Tibial artery (tissue), 4 donors: ENCODE results near the gene PRIMA1.

Source experiments
- DNase-seq, 2 donors: peaks; one replicate each; pipeline ENCODE4 v3.0.0-alpha.2; 2019
- H3K27ac ChIP-seq, 2 donors: fragments of 200-600 bp; sonication (generic) in 1 of 2; 1 replicate in 1 of 2; 2 replicates in 1 of 2; pipeline ENCODE4 v1.5.1; 2018 to 2019; ENCODE audit warnings: mild to moderate bottlenecking in 1 of 2
- H3K27me3 ChIP-seq, 2 donors: fragments of 200-600 bp; sonication (generic) in 1 of 2; one replicate each; pipeline versions ENCODE4 v1.5.1 to v1.6.0; 2016 to 2019
- H3K36me3 ChIP-seq, 3 donors: fragments of 200-600 bp; sonication (generic) in 2 of 3; one replicate each; pipeline ENCODE4 v1.5.1; 2016 to 2019; ENCODE audit warnings: mild to moderate bottlenecking in 2 of 3
- H3K4me1 ChIP-seq, 4 donors: fragments of 200-600 bp; sonication (generic) in 2 of 4; 1 replicate in 3 of 4; 2 replicates in 1 of 4; pipeline ENCODE4 v1.5.1; 2016 to 2019
- H3K4me3 ChIP-seq, 2 donors: fragments of 200-600 bp; sonication (generic) in 1 of 2; 1 replicate in 1 of 2; 2 replicates in 1 of 2; pipeline ENCODE4 v1.5.1; 2018 to 2019; ENCODE audit warnings: mild to moderate bottlenecking in 2 of 2
- H3K9me3 ChIP-seq, 3 donors: fragments of 200-600 bp; sonication (generic) in 1 of 3; one replicate each; pipeline ENCODE4 v1.5.1; 2016 to 2019
- intact Hi-C: fragments of 100-400 bp; cut with DNase I; formaldehyde crosslinking; loops from one replicate; pipeline ENCODE4 v1.15.0; 2023; ENCODE audit warnings: low total_unique reads
- TF ChIP-seq, protein P1 (sequence below), 2 experiments: fragments of 200-600 bp in 1 of 2; fragments of 450-650 bp in 1 of 2; IDR thresholded peaks; one replicate each; pipeline ENCODE4 v1.5.1; 2017 to 2019; ENCODE audit warnings: antibody characterized with exemption in 2 of 2, mild to moderate bottlenecking in 1 of 2, moderate library complexity in 1 of 2

PRIMA1 gene

GRCh38 chr14:93725993-93726392 is 62.3 kb downstream of the PRIMA1 start:
- Histone ChIP-seq H3K27me3 (no peaks in the 10 kb centered on the region), H3K9me3 (no peaks in the 10 kb centered on the region), H3K36me3 (peaks cover 0 to 39% (median 17%) of the 10 kb centered on the region in 3 donors), H3K27ac (no peak overlapping the region), H3K4me3 (no peak overlapping the region), H3K4me1 (no peaks in the 10 kb centered on the region)
- no peak for DNase-seq
- intact Hi-C loops = no loop called here
- TF ChIP-seq, protein P1, sequence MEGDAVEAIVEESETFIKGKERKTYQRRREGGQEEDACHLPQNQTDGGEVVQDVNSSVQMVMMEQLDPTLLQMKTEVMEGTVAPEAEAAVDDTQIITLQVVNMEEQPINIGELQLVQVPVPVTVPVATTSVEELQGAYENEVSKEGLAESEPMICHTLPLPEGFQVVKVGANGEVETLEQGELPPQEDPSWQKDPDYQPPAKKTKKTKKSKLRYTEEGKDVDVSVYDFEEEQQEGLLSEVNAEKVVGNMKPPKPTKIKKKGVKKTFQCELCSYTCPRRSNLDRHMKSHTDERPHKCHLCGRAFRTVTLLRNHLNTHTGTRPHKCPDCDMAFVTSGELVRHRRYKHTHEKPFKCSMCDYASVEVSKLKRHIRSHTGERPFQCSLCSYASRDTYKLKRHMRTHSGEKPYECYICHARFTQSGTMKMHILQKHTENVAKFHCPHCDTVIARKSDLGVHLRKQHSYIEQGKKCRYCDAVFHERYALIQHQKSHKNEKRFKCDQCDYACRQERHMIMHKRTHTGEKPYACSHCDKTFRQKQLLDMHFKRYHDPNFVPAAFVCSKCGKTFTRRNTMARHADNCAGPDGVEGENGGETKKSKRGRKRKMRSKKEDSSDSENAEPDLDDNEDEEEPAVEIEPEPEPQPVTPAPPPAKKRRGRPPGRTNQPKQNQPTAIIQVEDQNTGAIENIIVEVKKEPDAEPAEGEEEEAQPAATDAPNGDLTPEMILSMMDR (IDR thresholded peaks at IDR 0.05) = no peak

DNA sequence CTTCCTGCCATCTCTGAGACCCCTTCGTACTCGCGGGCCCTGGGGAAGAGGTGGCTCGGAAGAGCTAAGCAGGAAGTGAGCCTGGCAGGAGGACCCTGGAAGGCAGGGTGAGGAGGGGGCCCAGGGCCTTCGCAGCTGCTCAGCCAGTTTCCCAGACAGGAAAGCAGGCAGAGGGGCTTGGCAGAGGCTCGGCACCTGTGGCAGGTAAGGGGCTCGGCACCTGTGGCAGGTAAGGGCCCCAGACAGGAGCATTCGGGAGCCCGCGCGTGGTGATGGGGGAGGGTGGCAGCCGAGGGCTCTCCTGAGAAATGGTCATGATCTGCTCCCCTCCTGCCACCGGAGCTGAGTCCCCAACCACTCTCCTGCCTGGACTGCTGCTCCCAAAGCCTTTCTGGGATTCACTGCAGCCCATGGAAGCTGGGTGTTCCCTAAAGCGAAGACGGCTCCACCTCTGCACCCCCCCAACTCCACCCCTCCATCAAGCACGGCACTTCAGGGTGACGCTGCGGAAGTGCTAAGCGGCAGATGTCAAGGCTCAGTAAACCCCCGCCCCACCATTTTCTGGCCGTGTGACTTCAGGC is 63.2 kb downstream of the PRIMA1 start:
- intact Hi-C loops = no loop called here
- no peaks in the 10 kb centered on the region for H3K4me1 ChIP-seq
- H3K4me3 ChIP-seq = no peak overlapping the region
- DNase-seq = peak; percentile 2 to 59
- peaks cover 0 to 44% (median 19%) of the 10 kb centered on the region in 3 donors for H3K36me3 ChIP-seq
- H3K9me3 ChIP-seq = no peaks in the 10 kb centered on the region
- TF ChIP-seq, protein P1 (IDR thresholded peaks at IDR 0.05) = no peak
- no peaks in the 10 kb centered on the region for H3K27me3 ChIP-seq
- H3K27ac ChIP-seq = no peak overlapping the region

DNA sequence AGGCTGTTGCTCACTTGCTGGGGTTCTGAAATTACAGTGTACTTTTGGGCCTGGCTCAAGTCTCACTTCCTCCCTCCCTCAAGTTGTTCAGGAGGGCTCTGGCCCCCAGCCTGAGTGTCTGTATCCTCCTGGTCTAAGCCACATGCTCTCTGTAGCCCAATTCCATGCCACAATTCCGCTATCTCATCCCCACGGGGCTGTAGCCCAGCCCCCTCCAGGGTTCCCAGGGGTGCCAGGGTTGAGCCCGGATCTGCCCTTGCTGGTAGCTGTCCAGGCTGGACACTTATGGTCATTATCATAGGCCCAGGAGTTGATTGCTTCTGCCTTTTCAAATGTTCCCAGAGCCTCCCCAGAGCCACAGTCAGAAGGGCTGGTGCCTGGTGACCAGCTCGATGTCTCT is 65.3 kb downstream of the PRIMA1 start:
- TF ChIP-seq, protein P1 (IDR thresholded peaks at IDR 0.05) = no peak
- Histone ChIP-seq H3K36me3 (peaks cover 0 to 34% (median 7%) of the 10 kb centered on the region in 3 donors), H3K27ac (no peak overlapping the region), H3K4me3 (no peak overlapping the region), H3K27me3 (no peaks in the 10 kb centered on the region), H3K9me3 (no peaks in the 10 kb centered on the region), H3K4me1 (no peaks in the 10 kb centered on the region)
- intact Hi-C loops = no loop called here
- DNase-seq = peak in 1 of 2 donors; percentile 25

DNA sequence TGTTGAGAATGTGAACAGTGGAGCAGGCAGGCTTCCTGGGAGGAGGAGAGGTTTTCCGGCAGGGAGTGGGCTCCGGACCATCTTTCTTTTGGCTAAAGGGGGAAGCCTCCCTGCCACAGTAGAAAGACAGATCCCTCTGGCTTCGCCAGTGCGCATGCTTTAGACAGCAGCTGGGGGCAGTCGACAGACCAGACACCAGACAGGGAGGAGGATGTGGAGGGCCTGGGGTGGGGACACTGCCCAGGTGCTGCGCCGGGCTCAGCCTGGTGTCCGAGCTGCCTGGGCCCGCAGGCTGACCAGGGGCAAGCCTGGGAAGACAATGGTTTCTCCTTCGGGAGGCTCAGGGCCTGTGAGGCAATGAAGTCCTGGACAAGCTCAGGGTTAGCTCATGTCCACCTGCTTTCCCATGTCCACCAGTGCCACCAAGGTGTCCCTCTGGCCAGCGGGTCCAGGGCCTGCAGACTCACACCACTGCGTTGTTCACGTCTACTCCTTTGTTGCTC is 67.3 kb downstream of the PRIMA1 start:
- TF ChIP-seq, protein P1 (IDR thresholded peaks at IDR 0.05) = no peak
- H3K27me3 ChIP-seq = no peaks in the 10 kb centered on the region
- H3K36me3 ChIP-seq = peaks cover 0 to 32% (median 7%) of the 10 kb centered on the region in 3 donors
- H3K9me3 ChIP-seq = no peaks in the 10 kb centered on the region
- no peaks in the 10 kb centered on the region for H3K4me1 ChIP-seq
- DNase-seq = peak in 1 of 2 donors; percentile 55
- no peak overlapping the region for H3K27ac ChIP-seq
- H3K4me3 ChIP-seq = no peak overlapping the region
- intact Hi-C loops = no loop called here

GRCh38 chr14:93720076-93720815 is 68.0 kb downstream of the PRIMA1 start:
- peaks cover 0 to 27% (median 7%) of the 10 kb centered on the region in 3 donors for H3K36me3 ChIP-seq
- peak in 1 of 2 donors; percentile 48 for DNase-seq
- intact Hi-C loops = no loop called here

More at GRCh38 chr14:93720076-93720815, 68.0 kb downstream of the PRIMA1 start:
- H3K27ac ChIP-seq = no peak overlapping the region
- H3K4me3 ChIP-seq = no peak overlapping the region
- H3K4me1 ChIP-seq = no peaks in the 10 kb centered on the region
- H3K27me3 ChIP-seq = peaks cover 0 to 4% of the 10 kb centered on the region in 2 donors
- TF ChIP-seq, protein P1 (IDR thresholded peaks at IDR 0.05) = no peak
- H3K9me3 ChIP-seq = no peaks in the 10 kb centered on the region
